Fibroblast of peridontal ligament (primary cell): ENCODE results near the gene CPPED1.

Experiments
- DNase-seq: peaks from one replicate; pipeline ENCODE4 v3.0.0-alpha.2; 2010; ENCODE audit errors: extremely low read depth

CPPED1 gene

GRCh38 chr16:12681653-12682052 is 122.0 kb downstream of the CPPED1 start:
- no peak for DNase-seq

- no peak for DNase-seq
Measured at GRCh38 chr16:12680531-12680930, 123.2 kb downstream of the CPPED1 start.

GRCh38 chr16:12679660-12680272 is 123.9 kb downstream of the CPPED1 start:
- no peak for DNase-seq

GRCh38 chr16:12678983-12679382 is 124.7 kb downstream of the CPPED1 start:
- DNase-seq, result no peak

- DNase-seq, result no peak
Measured at GRCh38 chr16:12677502-12677901, 126.2 kb downstream of the CPPED1 start.

- DNase-seq, result no peak
Measured at GRCh38 chr16:12675852-12676251, 127.8 kb downstream of the CPPED1 start.

- no peak for DNase-seq
Measured at GRCh38 chr16:12675046-12675445, 128.6 kb downstream of the CPPED1 start.

- no peak for DNase-seq
Measured at GRCh38 chr16:12674524-12674923, 129.2 kb downstream of the CPPED1 start.

- DNase-seq, result no peak
Measured at GRCh38 chr16:12674071-12674470, 129.6 kb downstream of the CPPED1 start.

- no peak for DNase-seq
Measured at GRCh38 chr16:12673466-12673865, 130.2 kb downstream of the CPPED1 start.

GRCh38 chr16:12672986-12673385 is 130.7 kb downstream of the CPPED1 start:
- DNase-seq, result no peak

GRCh38 chr16:12669908-12670307 is 133.8 kb downstream of the CPPED1 start:
- DNase-seq, result no peak

- DNase-seq, result no peak
Measured at GRCh38 chr16:12667909-12668308, 135.8 kb downstream of the CPPED1 start.

- DNase-seq, result no peak
Measured at GRCh38 chr16:12664164-12664733, 139.4 kb downstream of the CPPED1 start.

GRCh38 chr16:12661656-12662172 is 142.0 kb downstream of the CPPED1 start:
- peak; percentile 5 for DNase-seq

- no peak for DNase-seq
Measured at GRCh38 chr16:12659871-12660270, 143.8 kb downstream of the CPPED1 start.

GRCh38 chr16:12658506-12658905 is 145.2 kb downstream of the CPPED1 start:
- DNase-seq, result no peak

- DNase-seq, result no peak
Measured at GRCh38 chr16:12655537-12655936, 148.2 kb downstream of the CPPED1 start.

GRCh38 chr16:12653820-12654392 is 149.8 kb downstream of the CPPED1 start:
- DNase-seq, result no peak

GRCh38 chr16:12652924-12653323 is 150.8 kb downstream of the CPPED1 start:
- DNase-seq, result no peak

GRCh38 chr16:12651765-12652512 is 151.7 kb downstream of the CPPED1 start:
- DNase-seq, result no peak

- no peak for DNase-seq
Measured at GRCh38 chr16:12649356-12649755, 154.3 kb downstream of the CPPED1 start.
